Keratinocyte (primary cell): ENCODE data around the gene CCDC92.

Experiments used
- EZH2 ChIP-seq: IDR thresholded peaks from one replicate; pipeline ENCODE4 v1.6.1; 2012; ENCODE audit warnings: inconsistent platforms, mild to moderate bottlenecking, low read length, moderate library complexity
- TF ChIP-seq, protein P1 (sequence below), 3 experiments: IDR thresholded peaks in 1 of 3; conservative IDR thresholded peaks in 1 of 3; optimal IDR thresholded peaks in 1 of 3; 2 replicates in 2 of 3; 3 replicates in 1 of 3; pipeline versions ENCODE3 to v1.5.1; 2011; ENCODE audit warnings: low read length in 3 of 3, mild to moderate bottlenecking in 3 of 3, moderate library complexity in 2 of 3, control low read depth in 1 of 3, inconsistent platforms in 1 of 3; ENCODE audit not compliant: insufficient read depth in 2 of 3; ENCODE audit errors: extremely low read depth in 1 of 3

DNA sequence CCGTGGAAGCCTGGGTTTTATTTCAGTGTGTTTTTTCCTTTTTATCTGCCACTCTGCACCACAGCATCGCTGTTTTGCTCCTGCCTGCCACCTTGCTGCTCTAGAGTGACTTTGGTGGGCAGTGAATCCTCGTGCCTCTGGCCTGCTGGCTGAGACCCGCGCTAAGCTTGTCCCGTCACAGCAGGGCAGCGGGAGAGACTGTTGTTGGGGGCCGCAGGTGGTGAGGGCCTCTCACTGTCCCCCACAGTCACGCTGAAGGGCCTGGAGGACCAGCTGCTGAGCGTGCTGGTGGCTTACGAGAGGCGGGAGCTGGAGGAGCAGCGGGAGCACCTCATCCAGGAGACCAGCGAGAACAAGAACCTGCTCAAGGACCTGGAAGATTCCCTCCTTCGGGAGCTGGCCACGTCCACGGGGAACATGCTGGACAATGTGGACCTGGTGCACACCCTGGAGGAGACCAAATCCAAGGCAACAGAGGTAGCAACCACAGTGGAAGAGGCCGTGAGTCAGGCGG is 55.2 kb downstream of the CCDC92 start:
- TF ChIP-seq, protein P1, sequence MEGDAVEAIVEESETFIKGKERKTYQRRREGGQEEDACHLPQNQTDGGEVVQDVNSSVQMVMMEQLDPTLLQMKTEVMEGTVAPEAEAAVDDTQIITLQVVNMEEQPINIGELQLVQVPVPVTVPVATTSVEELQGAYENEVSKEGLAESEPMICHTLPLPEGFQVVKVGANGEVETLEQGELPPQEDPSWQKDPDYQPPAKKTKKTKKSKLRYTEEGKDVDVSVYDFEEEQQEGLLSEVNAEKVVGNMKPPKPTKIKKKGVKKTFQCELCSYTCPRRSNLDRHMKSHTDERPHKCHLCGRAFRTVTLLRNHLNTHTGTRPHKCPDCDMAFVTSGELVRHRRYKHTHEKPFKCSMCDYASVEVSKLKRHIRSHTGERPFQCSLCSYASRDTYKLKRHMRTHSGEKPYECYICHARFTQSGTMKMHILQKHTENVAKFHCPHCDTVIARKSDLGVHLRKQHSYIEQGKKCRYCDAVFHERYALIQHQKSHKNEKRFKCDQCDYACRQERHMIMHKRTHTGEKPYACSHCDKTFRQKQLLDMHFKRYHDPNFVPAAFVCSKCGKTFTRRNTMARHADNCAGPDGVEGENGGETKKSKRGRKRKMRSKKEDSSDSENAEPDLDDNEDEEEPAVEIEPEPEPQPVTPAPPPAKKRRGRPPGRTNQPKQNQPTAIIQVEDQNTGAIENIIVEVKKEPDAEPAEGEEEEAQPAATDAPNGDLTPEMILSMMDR (optimal IDR thresholded peaks at IDR 0.05 in 1 of 3, IDR thresholded peaks at IDR 0.05 in 1 of 3, conservative IDR thresholded peaks at IDR 0.05 in 1 of 3; ENCODE audit: extremely low read depth in 1 of 3, insufficient read depth in 2 of 3, low read length in 3 of 3) = no peak
- TF ChIP-seq EZH2 = no peak
